ENCODE results near the gene TLE3. TPM values are rescaled to one million over a fixed set of nuclear protein-coding genes. Genes with fewer than 3 reads are reported as not detected.

The TLE3 gene
- polyA plus RNA-seq, 1 of the 3 experiments (the other 2 are of a cell fraction), result 14.7 TPM

GRCh38 chr15:70048578-70049514 is 48.9 kb downstream of the TLE3 start:
- POLR2A ChIA-PET, result no interaction called here

More at GRCh38 chr15:70048578-70049514, 48.9 kb downstream of the TLE3 start:
- Histone ChIP-seq H2AFZ (ENCODE audit: low read depth) (no peak overlapping the region), H4K20me1 (ENCODE audit: insufficient read depth) (no peaks in the 10 kb centered on the region), H3K4me1 (ENCODE audit: control insufficient read depth in 1 of 2, insufficient read depth in 2 of 2, low read depth in 1 of 2, low read length in 1 of 2) (peaks cover 0 to 17% of the 10 kb centered on the region in 2 experiments; a peak in 1 of 4 replicates), H3K4me3 (ENCODE audit: low read depth in 2 of 2, low read length in 1 of 2) (no peak overlapping the region), H3K27me3 (ENCODE audit: insufficient read depth) (no peaks in the 10 kb centered on the region), H3K9ac (no peak overlapping the region), H3K27ac (ENCODE audit: low read depth in 2 of 2, low read length in 1 of 2) (no peak overlapping the region), H3K79me2 (ENCODE audit: insufficient read depth) (no peaks in the 10 kb centered on the region), H3K9me3 (no peaks in the 10 kb centered on the region), H3K9me2 (no peaks in the 10 kb centered on the region), H3K4me2 (no peak overlapping the region), H3K36me3 (replicated peaks in 1 of 2; ENCODE audit: control insufficient read depth in 1 of 2, insufficient read depth in 2 of 2, low read length in 1 of 2) (peaks cover 5 to 48% of the 10 kb centered on the region in 2 experiments), H3F3A (replicated peaks; ENCODE audit: insufficient read depth) (peaks cover 6% of the 10 kb centered on the region)
- TF ChIP-seq GATA2 (CRISPR knock-in tag; IDR thresholded peaks at IDR 0.05) (no peak), CHD2 (IDR thresholded peaks at IDR 0.05; ENCODE audit: low read length, partially characterized antibody) (no peak), IRF3 (IDR thresholded peaks at IDR 0.05; ENCODE audit: low read depth, low read length) (no peak), RXRA (IDR thresholded peaks at IDR 0.05; ENCODE audit: borderline replicate concordance, low read depth) (no peak), NFIC (IDR thresholded peaks at IDR 0.05; ENCODE audit: borderline replicate concordance) (no peak), TAF1 (IDR thresholded peaks at IDR 0.05; ENCODE audit: borderline replicate concordance, low read depth, low read length) (no peak), RFX5 (IDR thresholded peaks at IDR 0.05; ENCODE audit: low read length) (no peak), REST (IDR thresholded peaks at IDR 0.05; ENCODE audit: low read depth, low read length) (no peak), ELF1 (IDR thresholded peaks at IDR 0.05) (no peak), FOSL2 (IDR thresholded peaks at IDR 0.05; ENCODE audit: borderline replicate concordance, low read depth) (no peak), SIN3A (IDR thresholded peaks at IDR 0.05; ENCODE audit: borderline replicate concordance, low read depth, low read length) (no peak), PBX3 (IDR thresholded peaks at IDR 0.05) (no peak), RAD21 (IDR thresholded peaks at IDR 0.05; ENCODE audit: low read length) (no peak), TEAD4 (IDR thresholded peaks at IDR 0.05; ENCODE audit: borderline replicate concordance, insufficient read depth) (no peak), TCF12 (IDR thresholded peaks at IDR 0.05) (no peak), POLR2AphosphoS5 (IDR thresholded peaks at IDR 0.05; ENCODE audit: low read depth, low read length) (no peak), MXI1 (IDR thresholded peaks at IDR 0.05; ENCODE audit: low read depth, low read length) (no peak), USF1 (IDR thresholded peaks at IDR 0.05; ENCODE audit: borderline replicate concordance, low read depth) (no peak), JUND (IDR thresholded peaks at IDR 0.05) (no peak), FOXM1 (IDR thresholded peaks at IDR 0.05; ENCODE audit: low read depth) (no peak)
- 90% methylated on average over 11 of the region's 11 CpGs for WGBS (ENCODE audit: low lambda C conversion rate)
- no peak for DNase-seq
- CTCF ChIA-PET, result no interaction called here
